Common myeloid progenitor, CD34-positive (primary cell): ENCODE measurements around the gene NRTN.

Experiments used
- CTCF ChIA-PET: fragments of 350-600 bp; sonication (Branson Sonifier 250); formaldehyde crosslinking; loops from one replicate; lab custom pipeline; 2021; ENCODE audit warnings: antibody characterized with exemption; lab: Charles Lee
- POLR2A ChIA-PET: fragments of 350-600 bp; sonication (Branson Sonifier 250); formaldehyde crosslinking; loops from one replicate; lab custom pipeline; 2021; ENCODE audit warnings: antibody characterized with exemption; lab: Charles Lee
- DNase-seq, 3 donors: peaks; one replicate each; pipeline versions ENCODE4 v3.0.0 to v3.0.0-alpha.2; 2013
- H3K27ac ChIP-seq, 2 experiments: 1 replicate in 1 of 2; 2 replicates in 1 of 2; pipeline ENCODE4 v1.7.0; 2013; ENCODE audit warnings: inconsistent platforms in 2 of 2, low read length in 2 of 2, mild to moderate bottlenecking in 2 of 2, low read depth in 1 of 2, moderate library complexity in 1 of 2; ENCODE audit not compliant: severe bottlenecking in 2 of 2, insufficient read depth in 1 of 2, poor library complexity in 1 of 2
- H3K27me3 ChIP-seq, 5 experiments: replicated peaks in 2 of 5; 1 replicate in 3 of 5; 2 replicates in 2 of 5; pipeline versions ENCODE4 v1.6.1 to v1.7.0; 2013; ENCODE audit warnings: low read length in 4 of 5, mild to moderate bottlenecking in 2 of 5, moderate library complexity in 2 of 5, inconsistent platforms in 1 of 5; ENCODE audit not compliant: insufficient read depth in 5 of 5, control insufficient read depth in 4 of 5
- H3K36me3 ChIP-seq, 4 experiments: 1 replicate in 2 of 4; 2 replicates in 2 of 4; pipeline versions ENCODE4 v1.6.1 to v1.7.0; 2013; ENCODE audit warnings: low read length in 3 of 4, control low read depth in 1 of 4, mild to moderate bottlenecking in 1 of 4; ENCODE audit not compliant: control insufficient read depth in 4 of 4, insufficient read depth in 4 of 4
- H3K4me1 ChIP-seq, 4 experiments: 1 replicate in 3 of 4; 2 replicates in 1 of 4; pipeline versions ENCODE4 v1.6.1 to v1.7.1; 2013; ENCODE audit warnings: low read length in 3 of 4, mild to moderate bottlenecking in 3 of 4, control low read depth in 1 of 4, inconsistent platforms in 1 of 4, moderate library complexity in 1 of 4; ENCODE audit not compliant: control insufficient read depth in 4 of 4, insufficient read depth in 4 of 4; ENCODE audit errors: control extremely low read depth in 1 of 4
- H3K4me3 ChIP-seq, 7 experiments: 1 replicate in 4 of 7; 2 replicates in 3 of 7; pipeline versions ENCODE4 v1.5.1 to v1.7.0; 2013; ENCODE audit warnings: mild to moderate bottlenecking in 7 of 7, low read length in 6 of 7, moderate library complexity in 6 of 7, inconsistent platforms in 2 of 7, low read depth in 2 of 7, control low read depth in 1 of 7; ENCODE audit not compliant: insufficient read depth in 4 of 7, control insufficient read depth in 1 of 7; ENCODE audit errors: extremely low read depth in 1 of 7
- H3K9me3 ChIP-seq, 5 experiments: 1 replicate in 4 of 5; 2 replicates in 1 of 5; pipeline versions ENCODE4 v1.6.1 to v1.7.1; 2013; ENCODE audit warnings: low read length in 4 of 5, mild to moderate bottlenecking in 2 of 5, inconsistent platforms in 1 of 5, low read depth in 1 of 5, moderate library complexity in 1 of 5; ENCODE audit not compliant: control insufficient read depth in 4 of 5, insufficient read depth in 2 of 5; ENCODE audit errors: control extremely low read depth in 1 of 5
- WGBS: methylation state at CpG from one replicate; pipeline ENCODE4 v1.1.5; 2013; ENCODE audit not compliant: insufficient coverage; 5-methylcytosine and 5-hydroxymethylcytosine counted together

The NRTN gene

DNA sequence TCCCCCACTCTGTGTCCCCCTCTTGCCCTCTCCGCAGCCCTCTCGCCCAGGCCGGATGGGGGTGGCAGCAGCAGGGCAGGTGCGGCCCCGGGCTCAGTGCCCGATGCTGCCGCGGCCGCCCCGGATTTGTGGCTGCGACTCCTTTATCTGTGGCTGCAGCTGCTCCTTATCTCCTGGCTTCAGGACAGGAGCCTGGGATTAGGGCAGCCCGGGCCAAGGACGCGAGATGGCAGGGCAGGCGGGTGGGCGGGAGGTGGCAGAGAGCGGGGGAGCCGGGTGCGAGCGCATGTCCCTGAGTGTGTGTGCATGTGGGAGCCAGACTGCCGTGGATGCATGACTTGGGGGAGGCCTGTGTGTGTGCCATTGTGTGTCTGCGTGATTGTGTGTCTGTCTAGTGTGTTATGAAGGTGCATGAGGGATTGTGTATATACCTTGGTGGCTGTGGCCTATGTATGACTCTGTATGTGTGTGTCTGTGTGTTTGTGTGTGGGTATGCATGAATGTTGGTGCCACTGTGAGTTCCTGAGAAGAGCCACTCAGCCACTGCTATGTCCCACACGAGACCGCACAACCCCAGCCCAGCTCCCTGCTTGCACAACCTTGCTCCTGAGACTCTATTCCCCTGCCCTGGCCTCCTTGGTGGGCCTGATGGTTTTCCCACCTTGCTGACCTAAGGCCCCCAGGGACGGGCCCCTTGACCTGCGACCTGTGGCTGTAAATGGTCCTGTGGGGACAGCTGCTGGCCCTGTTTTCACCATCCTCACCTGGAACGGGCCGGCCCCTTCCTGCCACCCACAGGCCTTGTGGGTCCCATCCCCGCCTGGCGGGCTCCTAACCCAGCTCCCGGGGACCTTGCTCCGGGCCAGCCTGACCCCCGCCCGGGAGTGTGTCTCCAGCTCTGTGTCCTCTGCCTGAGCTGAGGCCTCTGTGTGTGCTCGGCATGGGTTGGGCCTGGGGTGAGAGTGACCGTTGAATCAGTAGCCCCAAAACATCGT lies 5.3 kb upstream of the NRTN start:
- CTCF ChIA-PET: no interaction called here
- peak; percentile 89 to 96 (median 93) for DNase-seq
- peaks cover 0 to 61% (median 28%) of the 10 kb centered on the region in 4 experiments for H3K4me1 ChIP-seq
- POLR2A ChIA-PET: interaction anchor here (1.6 kb wide), 1 partner anchor 29 kb away, joined by 5 read pairs; no protein-coding TSS in a partner anchor
- H3K27me3 ChIP-seq: peaks cover 0 to 5% (median 0%) of the 10 kb centered on the region in 5 experiments
- H3K27ac ChIP-seq: no peak overlapping the region
- no peaks in the 10 kb centered on the region for H3K36me3 ChIP-seq
- H3K4me3 ChIP-seq: peak overlapping the region in 1 of 7 experiments; percentile 28
- H3K9me3 ChIP-seq: no peaks in the 10 kb centered on the region
- 51% methylated on average over 35 of the region's 37 CpGs for WGBS

DNA sequence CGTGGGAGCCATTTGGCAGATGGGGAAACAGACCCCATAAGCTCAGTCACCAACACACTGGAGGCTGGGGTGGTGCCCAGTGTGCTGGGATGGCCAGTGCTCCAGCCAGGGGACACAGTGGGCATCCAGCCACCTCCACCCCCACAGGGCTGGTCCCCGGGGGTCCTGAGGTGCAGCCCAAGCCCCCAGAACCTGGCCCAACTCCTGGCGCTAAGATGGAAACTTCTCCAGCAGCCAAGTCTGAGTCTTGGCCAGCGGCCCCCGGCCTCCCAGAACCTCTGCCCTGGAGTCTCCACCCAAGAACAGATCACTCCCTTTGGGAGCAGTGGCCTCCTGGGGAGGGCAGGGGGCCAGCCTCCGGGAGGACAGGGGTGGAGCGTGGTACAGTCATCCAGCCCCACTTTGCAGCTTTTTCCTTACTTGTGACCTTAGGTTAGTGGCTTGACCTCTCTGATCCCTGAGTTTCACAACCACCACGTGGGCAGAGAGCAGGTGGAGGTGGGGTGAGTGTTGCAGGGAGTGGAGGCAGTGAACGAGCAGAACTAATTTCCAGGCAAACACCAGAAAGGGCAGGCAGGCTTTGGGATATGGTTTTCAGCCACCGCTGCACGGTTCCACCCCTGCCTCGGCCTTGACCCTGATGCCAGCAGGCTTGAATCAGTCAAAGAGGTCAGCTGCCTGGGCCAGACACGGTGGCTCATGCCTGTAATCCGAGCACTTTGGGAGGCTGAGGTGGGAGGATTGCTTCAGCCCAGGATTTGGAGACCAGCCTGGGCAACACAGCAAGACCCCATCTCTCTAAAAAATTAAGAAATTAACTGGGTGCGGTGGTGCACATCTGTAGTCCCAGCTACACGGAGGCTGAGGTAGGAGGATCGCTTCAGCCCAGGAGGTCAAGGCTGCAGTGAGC lies 4.3 kb upstream of the NRTN start:
- H3K4me3 ChIP-seq: no peak overlapping the region
- 92% methylated on average over 14 of the region's 17 CpGs for WGBS
- no peak for DNase-seq
- peaks cover 0 to 12% (median 2%) of the 10 kb centered on the region in 5 experiments for H3K27me3 ChIP-seq
- ChIA-PET CTCF (interaction anchor here (1.2 to 1.4 kb wide), 4 partner anchors 10 to 91 kb away, joined by 3 to 5 read pairs (median 4); partner anchors contain the start of gene DUS3L), POLR2A (interaction anchor here (1.6 kb wide), 1 partner anchor 28 kb away, joined by 5 read pairs; no protein-coding TSS in a partner anchor)
- no peaks in the 10 kb centered on the region for H3K36me3 ChIP-seq
- H3K27ac ChIP-seq: no peak overlapping the region
- H3K9me3 ChIP-seq: no peaks in the 10 kb centered on the region
- peaks cover 0 to 66% (median 32%) of the 10 kb centered on the region in 4 experiments for H3K4me1 ChIP-seq

GRCh38 chr19:5801796-5802619 lies 2.9 kb upstream of the NRTN start:
- H3K27ac ChIP-seq: no peak overlapping the region
- no peaks in the 10 kb centered on the region for H3K9me3 ChIP-seq
- no peaks in the 10 kb centered on the region for H3K36me3 ChIP-seq
- CTCF ChIA-PET: interaction anchor here (1.2 to 3.4 kb wide), 5 partner anchors 11 to 221 kb away, joined by 3 to 14 read pairs (median 4); partner anchors contain the start of gene DUS3L
- peaks cover 0 to 68% (median 33%) of the 10 kb centered on the region in 4 experiments for H3K4me1 ChIP-seq
- peak in 2 of 3 donors; percentile 58 to 69 for DNase-seq
- POLR2A ChIA-PET: interaction anchor here (0.6 kb wide), 1 partner anchor 74 kb away, joined by 5 read pairs; no protein-coding TSS in a partner anchor
- peaks cover 0 to 21% (median 10%) of the 10 kb centered on the region in 5 experiments for H3K27me3 ChIP-seq
- WGBS: 24% methylated on average over 14 of the region's 33 CpGs
- peak overlapping the region in 3 of 7 experiments; percentile 8 to 59 (median 20) for H3K4me3 ChIP-seq

DNA sequence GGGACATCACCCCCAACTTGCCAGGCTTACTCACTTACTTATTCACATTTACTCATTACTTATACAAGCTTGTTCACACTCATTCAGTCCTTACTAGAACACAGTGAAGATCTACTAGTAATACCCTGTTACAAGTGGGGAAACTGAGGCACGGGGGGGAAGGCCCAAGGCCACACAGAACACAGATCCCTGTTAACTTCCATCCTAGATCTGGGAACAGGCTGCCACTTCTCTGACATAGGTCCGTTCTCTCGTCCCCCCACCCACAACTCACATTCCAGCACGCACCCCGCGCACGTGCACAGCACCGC lies 1.5 kb upstream of the NRTN start:
- Histone ChIP-seq H3K4me1 (peaks cover 0 to 61% (median 33%) of the 10 kb centered on the region in 4 experiments), H3K27ac (no peak overlapping the region), H3K9me3 (no peaks in the 10 kb centered on the region), H3K4me3 (peak overlapping the region in 5 of 7 experiments; percentile 31 to 69 (median 53)), H3K36me3 (no peaks in the 10 kb centered on the region), H3K27me3 (peaks cover 0 to 21% (median 10%) of the 10 kb centered on the region in 5 experiments)
- 11% methylated on average over 7 of the region's 8 CpGs for WGBS
- ChIA-PET POLR2A (interaction anchor here (1.1 to 1.6 kb wide), 3 partner anchors 25 to 100 kb away, joined by 3 to 13 read pairs (median 3); partner anchors contain the start of gene NDUFA11), CTCF (interaction anchor here (0.8 to 3.4 kb wide), 34 partner anchors 9 to 244 kb away, joined by 3 to 35 read pairs (median 4); partner anchors contain the start of genes DUS3L, FUT5, FUT6 and NDUFA11)
- DNase-seq: no peak

GRCh38 chr19:5803752-5804515 lies 933 bp upstream of the NRTN start:
- Histone ChIP-seq H3K4me1 (peaks cover 0 to 56% (median 30%) of the 10 kb centered on the region in 4 experiments), H3K9me3 (no peaks in the 10 kb centered on the region), H3K27ac (no peak overlapping the region), H3K36me3 (no peaks in the 10 kb centered on the region), H3K4me3 (peak overlapping the region in 5 of 7 experiments; percentile 31 to 69 (median 53)), H3K27me3 (peaks cover 0 to 21% (median 10%) of the 10 kb centered on the region in 5 experiments)
- CTCF ChIA-PET: interaction anchor here (0.8 to 3.4 kb wide), 36 partner anchors 9 to 244 kb away, joined by 3 to 35 read pairs (median 4); partner anchors contain the start of genes DUS3L, FUT5, FUT6 and NDUFA11
- WGBS: 2% methylated on average over 48 of the region's 54 CpGs
- POLR2A ChIA-PET: interaction anchor here (1.1 to 1.6 kb wide), 3 partner anchors 25 to 100 kb away, joined by 3 to 13 read pairs (median 3); partner anchors contain the start of gene NDUFA11
- peak; percentile 93 to 96 (median 94) for DNase-seq
